IMR-90 (cell line): Measurements from ENCODE around the gene SLC39A11. TPM values are rescaled to one million over a fixed set of nuclear protein-coding genes. Genes with fewer than 3 reads are reported as not detected.

Source experiments
- ATAC-seq: fragments of 200-7000 bp; cut with Tn5 transposase; 2 replicates; pipeline ENCODE4 v1.9.1; 2020; ENCODE audit warnings: low read depth, mild to moderate bottlenecking, moderate library complexity
- BruUV-seq: library from RNA; stranded (reverse); fragments of 400-500 nt; replicated peaks from 2 replicates; lab custom pipeline; 2021; lab: Mats Ljungman, UMichigan
- CTCF ChIA-PET: fragments of 300-600 bp; formaldehyde crosslinking; extraction: SDS; loops from one replicate; lab custom pipeline; 2021; ENCODE audit warnings: antibody characterized with exemption; lab: Yijun Ruan, JAX
- POLR2A ChIA-PET: fragments of 300-600 bp; sonication (Branson Sonifier 250); formaldehyde crosslinking; loops from one replicate; lab custom pipeline; 2022; ENCODE audit warnings: antibody characterized with exemption; ENCODE audit not compliant: unreplicated experiment; lab: Charles Lee
- DNase-seq: peaks from one replicate; pipeline ENCODE4 v3.0.0; 2013
- H2AFZ ChIP-seq: replicated peaks from 2 replicates; pipeline ENCODE3; 2013; ENCODE audit warnings: low read length, mild to moderate bottlenecking; ENCODE audit not compliant: poor library complexity
- H2AK5ac ChIP-seq: 2 replicates; pipeline ENCODE4 v1.6.1; 2013; ENCODE audit warnings: low read depth, low read length, inconsistent platforms
- H2AK9ac ChIP-seq: replicated peaks from 2 replicates; pipeline ENCODE3; 2013; ENCODE audit warnings: mild to moderate bottlenecking, low read depth, low read length, moderate library complexity; ENCODE audit not compliant: poor library complexity
- H2BK120ac ChIP-seq: 2 replicates; pipeline ENCODE4 v1.6.1; 2013; ENCODE audit warnings: low read depth, low read length, inconsistent platforms
- H2BK15ac ChIP-seq: 3 replicates; pipeline ENCODE4 v1.6.1; 2013; ENCODE audit warnings: low read depth, low read length, inconsistent platforms
- H2BK20ac ChIP-seq: 2 replicates; pipeline ENCODE4 v1.6.1; 2013; ENCODE audit warnings: low read depth, mild to moderate bottlenecking, inconsistent platforms, low read length, moderate library complexity
- H2BK5ac ChIP-seq: 2 replicates; pipeline ENCODE4 v1.6.1; 2013; ENCODE audit warnings: mild to moderate bottlenecking, low read depth, low read length, inconsistent platforms; ENCODE audit not compliant: poor library complexity, severe bottlenecking
- H3K14ac ChIP-seq: replicated peaks from 2 replicates; pipeline ENCODE4 v1.6.1; 2013; ENCODE audit warnings: low read depth, low read length, inconsistent platforms
- H3K18ac ChIP-seq: 2 replicates; pipeline ENCODE4 v1.6.1; 2013; ENCODE audit warnings: low read depth, low read length, control low read depth
- H3K23ac ChIP-seq: 2 replicates; pipeline ENCODE4 v1.6.1; 2013; ENCODE audit warnings: low read depth, low read length, inconsistent platforms
- H3K27ac ChIP-seq: 2 replicates; pipeline ENCODE4 v1.5.1; 2013; ENCODE audit warnings: mild to moderate bottlenecking, control low read depth, low read length; ENCODE audit not compliant: insufficient read depth
- H3K27me3 ChIP-seq: 2 replicates; pipeline ENCODE4 v1.6.1; 2013; ENCODE audit warnings: low read length; ENCODE audit not compliant: control insufficient read depth, insufficient read depth
- H3K36me3 ChIP-seq: 2 replicates; pipeline ENCODE4 v1.6.1; 2013; ENCODE audit warnings: low read length, mixed read lengths; ENCODE audit not compliant: control insufficient read depth, insufficient read depth
- H3K4ac ChIP-seq: 2 replicates; pipeline ENCODE4 v1.6.1; 2013; ENCODE audit warnings: low read depth, low read length, inconsistent platforms
- H3K4me1 ChIP-seq: 2 replicates; pipeline ENCODE4 v1.6.1; 2013; ENCODE audit warnings: low read length, mixed read lengths; ENCODE audit not compliant: control insufficient read depth, insufficient read depth
- H3K4me2 ChIP-seq: 2 replicates; pipeline ENCODE4 v1.6.1; 2013; ENCODE audit warnings: low read depth, mild to moderate bottlenecking, control low read depth, low read length, moderate library complexity
- H3K4me3 ChIP-seq: 2 replicates; pipeline ENCODE4 v1.5.1; 2013; ENCODE audit warnings: low read depth, mild to moderate bottlenecking, control low read depth, low read length, moderate library complexity; ENCODE audit not compliant: insufficient read depth
- H3K56ac ChIP-seq: 2 replicates; pipeline ENCODE4 v1.6.1; 2013; ENCODE audit warnings: low read length, inconsistent platforms; ENCODE audit not compliant: insufficient read depth; ENCODE audit errors: extremely low read depth
- H3K79me1 ChIP-seq, 2 experiments: 2 replicates each; pipeline ENCODE4 v1.6.1; 2013; ENCODE audit warnings: low read length in 2 of 2, inconsistent platforms in 1 of 2, low read depth in 1 of 2
- H3K9ac ChIP-seq: 2 replicates; pipeline ENCODE4 v1.6.1; 2013; ENCODE audit warnings: low read depth, low read length, control low read depth
- H3K9me1 ChIP-seq: 2 replicates; pipeline ENCODE4 v1.6.1; 2013; ENCODE audit warnings: low read length, inconsistent platforms; ENCODE audit not compliant: insufficient read depth
- H3K9me3 ChIP-seq: 2 replicates; pipeline ENCODE4 v1.6.1; 2013; ENCODE audit warnings: low read length; ENCODE audit not compliant: control insufficient read depth, insufficient read depth
- H4K20me1 ChIP-seq: 2 replicates; pipeline ENCODE4 v1.6.1; 2013; ENCODE audit warnings: low read length, inconsistent platforms; ENCODE audit not compliant: insufficient read depth
- H4K5ac ChIP-seq: 2 replicates; pipeline ENCODE4 v1.6.1; 2013; ENCODE audit warnings: mild to moderate bottlenecking, low read depth, low read length, control low read depth
- H4K8ac ChIP-seq, 2 experiments: 2 replicates each; pipeline ENCODE4 v1.6.1; 2013; ENCODE audit warnings: low read depth in 2 of 2, low read length in 2 of 2, control low read depth in 1 of 2, inconsistent platforms in 1 of 2
- H4K91ac ChIP-seq: 2 replicates; pipeline ENCODE4 v1.6.1; 2013; ENCODE audit warnings: low read depth, low read length, inconsistent platforms; ENCODE audit not compliant: insufficient read depth
- BHLHE40 ChIP-seq: fragments of 150-350 bp; IDR thresholded peaks from 2 replicates; pipeline ENCODE4 v1.6.1; 2016; ENCODE audit warnings: mild to moderate bottlenecking, low read depth, low read length
- CEBPB ChIP-seq: IDR thresholded peaks from 2 replicates; pipeline ENCODE4 v1.6.1; 2012; ENCODE audit warnings: low read depth, low read length, improper control_type of control experiment
- CHD1 ChIP-seq: IDR thresholded peaks from 2 replicates; pipeline ENCODE4 v1.6.1; 2012; ENCODE audit warnings: low read depth, low read length, improper control_type of control experiment
- CTCF ChIP-seq: conservative IDR thresholded peaks from 2 replicates; pipeline ENCODE4 v1.5.1; 2012; ENCODE audit warnings: mild to moderate bottlenecking, low read depth, low read length, improper control_type of control experiment
- FOS ChIP-seq: fragments of 150-350 bp; IDR thresholded peaks from 2 replicates; pipeline ENCODE4 v1.6.1; 2016; ENCODE audit warnings: low read depth, low read length
- MAFK ChIP-seq: IDR thresholded peaks from 2 replicates; pipeline ENCODE4 v1.6.1; 2012; ENCODE audit warnings: low read depth, low read length, improper control_type of control experiment
- MAZ ChIP-seq: IDR thresholded peaks from 2 replicates; pipeline ENCODE4 v1.6.1; 2012; ENCODE audit warnings: low read depth, mild to moderate bottlenecking, low read length, improper control_type of control experiment, moderate library complexity, borderline replicate concordance
- MXI1 ChIP-seq: IDR thresholded peaks from 2 replicates; pipeline ENCODE4 v1.6.1; 2012; ENCODE audit warnings: low read depth, mild to moderate bottlenecking, low read length, moderate library complexity, borderline replicate concordance
- NFE2L2 ChIP-seq: fragments of 150-350 bp; IDR thresholded peaks from 2 replicates; pipeline ENCODE4 v1.6.1; 2016; ENCODE audit warnings: low read depth, mild to moderate bottlenecking, low read length
- RCOR1 ChIP-seq: IDR thresholded peaks from 2 replicates; pipeline ENCODE4 v1.6.1; 2012; ENCODE audit warnings: mild to moderate bottlenecking, low read length, improper control_type of control experiment; ENCODE audit not compliant: insufficient replicate concordance
- RFX5 ChIP-seq: IDR thresholded peaks from 2 replicates; pipeline ENCODE4 v1.8.0; 2012; ENCODE audit warnings: low read depth, mild to moderate bottlenecking, low read length, moderate library complexity
- WGBS, 2 experiments: methylation state at CpG; one replicate each; pipeline versions ENCODE4 v1.1.5 to v1.1.7; 2013; ENCODE audit warnings: missing lambda C conversion rate in 2 of 2; ENCODE audit not compliant: insufficient read length in 1 of 2; ENCODE audit errors: extremely low coverage in 2 of 2; 5-methylcytosine and 5-hydroxymethylcytosine counted together
- dilution Hi-C: fragments of 300-500 bp; cut with HindIII; formaldehyde crosslinking; loops from one replicate; pipeline ENCODE4 v1.14.3; 2018; ENCODE audit warnings: low sequenced_read_pairs; ENCODE audit not compliant: unreplicated experiment
- in situ Hi-C: fragments of 300-500 bp; cut with MboI; formaldehyde crosslinking; loops from 3 replicates; pipeline ENCODE4 v1.14.3; 2019; ENCODE audit warnings: low sequenced_read_pairs, inconsistent platforms, mixed read lengths
- intact Hi-C: fragments of 100-400 bp; cut with micrococcal nuclease; formaldehyde crosslinking; loops from 2 replicates; pipeline ENCODE4 v1.10.0; 2022
- polyA plus RNA-seq, 3 experiments: library from polyadenylated mRNA; depleted of rRNA; stranded (reverse); fragments of >200 nt; gene quantifications; 2 replicates each; pipeline ENCODE4 v1.2.3, GENCODE V29; 2012; ENCODE audit warnings: low replicate concordance in 1 of 3
- total RNA-seq: library from RNA; depleted of rRNA; stranded (reverse); fragments of >200 nt; gene quantifications from 2 replicates; pipeline ENCODE4 v1.2.3, GENCODE V29; 2012
- TF ChIP-seq, protein P1 (sequence below): fragments of 150-350 bp; IDR thresholded peaks from 2 replicates; pipeline ENCODE4 v1.6.1; 2016; ENCODE audit warnings: low read depth, mild to moderate bottlenecking, low read length, moderate library complexity, borderline replicate concordance
- TF ChIP-seq, protein P2 (sequence below): fragments of 150-350 bp; IDR thresholded peaks from 2 replicates; pipeline ENCODE4 v1.6.1; 2017; ENCODE audit warnings: mild to moderate bottlenecking, antibody characterized with exemption, low read length, low read depth

Gene SLC39A11
- total and polyA plus RNA-seq, 2 of the 4 experiments (the other 2 are of a cell fraction), result 8.8 to 14.3 TPM

DNA sequence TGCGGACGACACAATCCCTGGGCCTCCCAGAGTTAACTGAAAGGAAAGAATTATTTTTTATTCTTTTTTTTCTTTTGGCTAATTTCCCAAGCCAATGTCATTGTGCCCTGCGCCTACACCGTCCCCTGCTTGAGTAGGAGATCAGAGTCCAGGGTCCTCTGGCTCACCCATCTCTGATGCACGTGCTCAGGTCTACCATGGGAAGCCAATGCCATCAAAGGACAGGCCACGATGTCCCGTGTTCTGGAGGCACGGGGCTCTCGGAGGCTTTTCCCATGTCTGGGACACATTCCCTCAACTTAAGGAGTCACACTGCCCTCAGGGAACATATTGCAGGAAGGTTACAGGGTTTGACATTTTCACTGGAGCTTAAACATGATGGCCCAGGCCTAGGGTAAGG lies 123.7 kb downstream of the SLC39A11 start:
- in situ Hi-C loops, result no loop called here
- Histone ChIP-seq H2BK120ac (no peak overlapping the region), H3K79me1 (peaks cover 0 to 6% of the 10 kb centered on the region in 2 experiments; a peak in 3 of 4 replicates), H4K91ac (no peak overlapping the region), H2BK20ac (no peak overlapping the region), H3K14ac (no peak overlapping the region), H4K20me1 (no peaks in the 10 kb centered on the region), H4K8ac (no peak overlapping the region), H4K5ac (no peak overlapping the region), H3K9ac (no peak overlapping the region), H3K27me3 (no peaks in the 10 kb centered on the region), H2AK9ac (no peak overlapping the region), H2BK5ac (no peak overlapping the region), H3K4me3 (no peak overlapping the region), H3K56ac (no peak overlapping the region), H2AK5ac (no peak overlapping the region), H2AFZ (no peak overlapping the region), H3K9me3 (no peaks in the 10 kb centered on the region), H3K27ac (no peak overlapping the region), H3K23ac (no peak overlapping the region), H3K9me1 (0 out of 2 replicates have a peak, but pooled peaks cover 2% of the 10 kb centered on the region), H3K4me1 (peaks cover 2% of the 10 kb centered on the region; the same call in 1 of the 2 replicates), H3K4ac (no peak overlapping the region), H3K18ac (no peak overlapping the region), H3K36me3 (no peaks in the 10 kb centered on the region), H2BK15ac (no peak overlapping the region), H3K4me2 (no peak overlapping the region)
- POLR2A ChIA-PET, result no interaction called here
- no peak for DNase-seq
- dilution Hi-C loops, result no loop called here
- 88% methylated on average over 5 of the region's 9 CpGs; no CpG with 5 or more reads in 1 of the 2 experiments for WGBS, 2 experiments
- CTCF ChIA-PET, result no interaction called here
- ATAC-seq, result no peak
- intact Hi-C loops, result no loop called here
- no TSS peak for BruUV-seq
- TF ChIP-seq CTCF (no peak), FOS (no peak), BHLHE40 (no peak), CHD1 (no peak), MXI1 (no peak), MAFK (no peak), MAZ (no peak), RFX5 (no peak), NFE2L2 (no peak), CEBPB (no peak), RCOR1 (no peak)
- TF ChIP-seq, protein P1, sequence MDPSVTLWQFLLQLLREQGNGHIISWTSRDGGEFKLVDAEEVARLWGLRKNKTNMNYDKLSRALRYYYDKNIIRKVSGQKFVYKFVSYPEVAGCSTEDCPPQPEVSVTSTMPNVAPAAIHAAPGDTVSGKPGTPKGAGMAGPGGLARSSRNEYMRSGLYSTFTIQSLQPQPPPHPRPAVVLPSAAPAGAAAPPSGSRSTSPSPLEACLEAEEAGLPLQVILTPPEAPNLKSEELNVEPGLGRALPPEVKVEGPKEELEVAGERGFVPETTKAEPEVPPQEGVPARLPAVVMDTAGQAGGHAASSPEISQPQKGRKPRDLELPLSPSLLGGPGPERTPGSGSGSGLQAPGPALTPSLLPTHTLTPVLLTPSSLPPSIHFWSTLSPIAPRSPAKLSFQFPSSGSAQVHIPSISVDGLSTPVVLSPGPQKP, result no peak
- TF ChIP-seq, protein P2, sequence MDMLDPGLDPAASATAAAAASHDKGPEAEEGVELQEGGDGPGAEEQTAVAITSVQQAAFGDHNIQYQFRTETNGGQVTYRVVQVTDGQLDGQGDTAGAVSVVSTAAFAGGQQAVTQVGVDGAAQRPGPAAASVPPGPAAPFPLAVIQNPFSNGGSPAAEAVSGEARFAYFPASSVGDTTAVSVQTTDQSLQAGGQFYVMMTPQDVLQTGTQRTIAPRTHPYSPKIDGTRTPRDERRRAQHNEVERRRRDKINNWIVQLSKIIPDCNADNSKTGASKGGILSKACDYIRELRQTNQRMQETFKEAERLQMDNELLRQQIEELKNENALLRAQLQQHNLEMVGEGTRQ, result no peak
